NCI-H526 treated with DMSO at 0.1 percent for 48 hours (cell line): ENCODE results near the gene FMNL2.

Experiments used
- DNase-seq: peaks from one replicate; lab custom pipeline; 2025; lab: John Stamatoyannopoulos, UW

The FMNL2 gene

GRCh38 chr2:152402780-152403759 lies 68.1 kb downstream of the FMNL2 start:
- DNase-seq: no peak

- DNase-seq: no peak
Observed at GRCh38 chr2:152405206-152406118, 70.5 kb downstream of the FMNL2 start.

- DNase-seq: no peak
Observed at GRCh38 chr2:152406119-152406835, 71.3 kb downstream of the FMNL2 start.

DNA sequence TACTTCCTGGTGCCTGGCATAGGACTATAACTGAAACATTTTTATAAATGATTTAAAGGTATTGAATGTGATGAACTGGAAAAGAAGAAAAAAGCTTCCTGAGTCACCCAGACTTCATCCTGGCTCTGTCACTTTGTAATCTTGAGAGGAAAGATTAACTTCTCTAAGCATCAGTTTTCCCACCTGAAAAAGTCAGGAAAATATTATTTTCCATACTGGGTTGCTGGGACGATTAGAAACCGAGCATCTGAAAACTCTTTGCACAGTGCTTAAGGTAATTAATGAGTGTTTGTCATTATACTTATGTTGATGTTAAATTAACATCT lies 71.8 kb downstream of the FMNL2 start:
- no peak for DNase-seq

DNA sequence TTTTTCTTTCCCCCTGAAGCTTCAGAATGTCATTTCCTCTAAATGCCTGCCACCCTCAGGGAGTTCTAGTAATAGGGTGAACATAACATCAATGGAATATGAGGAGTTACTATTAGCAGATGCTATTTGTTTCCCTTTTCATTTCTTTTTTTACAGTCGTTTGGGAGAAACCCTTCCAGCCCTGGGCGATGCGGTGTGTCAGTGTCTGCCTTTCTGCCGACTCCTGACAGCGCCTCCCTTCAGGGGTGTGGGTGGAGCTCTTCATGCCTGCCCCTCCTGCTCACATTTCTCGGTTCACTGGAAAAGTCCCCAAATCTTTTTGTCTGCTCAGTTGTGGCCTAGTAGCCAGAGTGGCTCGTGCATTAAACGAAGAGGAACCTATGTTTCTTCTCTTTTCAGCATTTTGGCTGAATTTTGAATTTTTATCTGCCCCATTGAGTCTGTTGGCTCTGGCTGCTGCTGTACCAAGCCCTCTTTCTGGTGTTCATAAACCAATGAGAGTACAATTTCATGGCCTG lies 72.3 kb downstream of the FMNL2 start:
- no peak for DNase-seq

- no peak for DNase-seq
Observed at GRCh38 chr2:152407806-152408205, 72.8 kb downstream of the FMNL2 start.

DNA sequence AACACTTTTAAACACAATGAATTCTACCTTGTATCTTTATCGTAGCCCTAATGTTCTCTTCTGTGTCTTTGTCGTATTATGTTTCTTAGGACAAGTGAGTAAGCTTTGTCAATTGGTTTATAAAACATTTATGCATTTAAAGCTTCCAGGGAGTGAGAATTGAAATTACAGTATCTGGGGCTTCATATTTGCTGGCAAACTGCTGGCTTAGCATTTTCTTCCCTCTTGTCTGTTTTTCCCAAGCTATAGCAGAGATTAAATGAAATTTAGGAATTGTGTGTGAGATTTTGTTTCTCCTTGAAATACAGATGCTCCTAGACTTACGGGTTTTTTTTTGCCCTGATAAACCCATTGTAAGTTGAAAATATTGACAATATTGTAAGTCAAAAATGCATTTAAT lies 73.3 kb downstream of the FMNL2 start:
- no peak for DNase-seq

GRCh38 chr2:152409386-152410164 lies 74.6 kb downstream of the FMNL2 start:
- DNase-seq: no peak

DNA sequence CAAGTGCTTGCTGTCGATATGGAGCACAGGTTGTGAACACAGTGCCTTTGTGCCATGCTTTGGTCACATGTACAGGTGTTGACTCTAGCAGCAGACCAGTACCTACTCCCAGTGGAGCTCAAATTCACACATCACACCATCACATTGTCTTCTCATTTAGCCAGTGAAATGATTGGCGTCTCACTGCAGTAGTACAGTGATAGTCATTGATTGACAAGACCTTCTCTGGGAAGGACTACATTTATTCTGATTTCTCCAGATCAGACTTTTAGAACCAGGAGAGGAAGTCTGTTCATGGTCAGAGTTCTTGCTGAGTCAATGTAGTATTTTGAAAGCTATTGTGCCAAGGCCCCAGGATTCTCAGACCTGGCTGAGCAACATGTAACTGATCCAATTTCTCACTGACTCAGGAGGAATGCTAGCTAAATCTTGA lies 75.2 kb downstream of the FMNL2 start:
- no peak for DNase-seq

DNA sequence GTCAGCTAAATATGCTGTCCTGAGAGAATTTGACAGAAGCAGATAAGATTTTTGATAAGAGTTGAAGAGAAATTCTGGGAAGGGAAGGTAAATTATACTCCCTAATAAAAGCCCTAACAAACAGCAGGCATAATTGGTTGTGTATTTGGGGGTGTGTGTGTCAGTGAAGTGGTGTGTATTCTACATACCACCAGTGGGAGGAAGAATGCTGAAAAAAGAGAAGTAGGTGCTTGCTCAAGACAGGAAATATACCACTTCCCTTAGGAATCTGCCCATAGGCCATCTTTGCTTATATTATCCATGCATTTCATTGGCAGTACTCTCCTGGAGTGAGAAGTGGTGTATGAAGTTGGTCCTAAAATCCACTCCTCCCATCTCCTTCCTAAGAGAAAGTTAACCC lies 76.2 kb downstream of the FMNL2 start:
- DNase-seq: no peak

- no peak for DNase-seq
Observed at GRCh38 chr2:152413228-152414030, 78.5 kb downstream of the FMNL2 start.

DNA sequence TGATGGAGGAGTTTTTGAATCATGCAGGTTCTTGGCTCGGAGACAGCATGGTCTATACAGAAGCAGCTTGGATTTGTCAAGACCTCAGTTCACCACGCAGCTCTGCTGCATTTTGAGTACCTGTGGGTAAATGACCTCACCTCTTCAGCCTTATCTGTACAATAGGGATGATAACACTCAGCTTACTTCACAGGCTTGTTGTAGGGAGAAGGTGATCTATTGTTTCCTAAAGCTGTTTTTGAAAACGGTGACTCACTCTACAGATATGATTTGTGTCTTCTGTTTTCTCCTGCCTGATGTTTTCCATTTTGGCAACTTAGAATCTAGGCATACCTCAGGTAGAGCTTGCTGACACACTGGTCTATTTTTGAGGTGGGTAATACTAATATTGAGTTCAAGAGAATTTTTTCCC lies 80.3 kb downstream of the FMNL2 start:
- DNase-seq: no peak

DNA sequence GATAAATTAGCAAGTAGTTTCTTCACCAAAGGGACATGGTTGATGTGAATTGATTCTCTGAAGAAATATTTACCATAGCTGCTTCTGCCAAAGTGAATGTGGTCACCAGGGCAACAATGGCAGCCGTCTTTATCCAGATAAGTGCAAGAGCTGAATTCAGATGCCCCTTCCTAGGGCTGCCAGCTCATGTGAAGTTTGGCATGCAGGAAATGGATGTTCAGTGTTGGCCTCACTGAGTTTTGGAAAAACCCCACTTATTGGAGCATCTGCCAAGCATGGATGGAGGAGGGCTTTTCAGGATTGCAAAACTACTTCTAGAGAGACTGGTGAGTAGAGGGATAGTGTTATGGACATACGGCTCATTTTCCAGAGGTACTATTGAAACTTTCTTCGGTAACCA lies 80.8 kb downstream of the FMNL2 start:
- DNase-seq: no peak

- DNase-seq: no peak
Observed at GRCh38 chr2:152418688-152419087, 83.7 kb downstream of the FMNL2 start.

DNA sequence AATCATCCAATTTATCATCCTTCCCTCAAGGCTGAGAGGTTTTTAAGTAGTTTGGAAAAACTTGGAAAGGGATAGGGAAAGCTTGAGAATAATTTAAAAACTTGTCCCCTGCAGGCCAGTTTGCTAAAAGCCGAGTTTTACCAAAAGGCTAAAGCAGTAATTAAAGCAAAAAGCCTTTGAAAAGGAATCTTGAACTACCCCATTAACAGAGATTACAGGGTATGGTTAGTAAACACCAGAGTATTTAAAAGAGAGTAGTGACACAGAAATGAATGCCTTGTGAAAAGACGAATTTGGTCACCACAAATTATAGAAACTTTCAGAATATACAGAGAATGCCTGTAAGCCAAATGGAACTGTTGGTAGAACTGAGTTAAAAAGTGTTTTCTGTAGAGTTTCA lies 85.0 kb downstream of the FMNL2 start:
- DNase-seq: no peak

DNA sequence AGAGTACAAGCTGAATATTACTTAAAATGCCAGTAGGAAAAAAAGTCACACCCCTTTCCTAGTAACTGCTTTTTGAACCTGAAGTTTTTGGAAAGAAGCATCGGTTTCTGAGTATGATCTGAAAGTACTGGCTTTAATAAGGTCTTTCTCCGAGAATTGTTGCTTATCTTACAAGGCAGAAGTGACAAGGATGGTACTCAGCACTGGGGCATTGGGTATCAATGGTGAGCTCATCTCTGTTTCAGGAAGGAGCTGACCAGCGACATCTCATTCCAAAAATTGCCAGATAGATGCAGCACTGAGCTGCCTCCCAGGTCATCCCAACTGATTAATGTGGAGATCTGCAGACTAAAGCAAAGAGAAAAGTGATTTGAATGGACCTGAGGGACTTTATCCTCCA lies 85.4 kb downstream of the FMNL2 start:
- DNase-seq: no peak

DNA sequence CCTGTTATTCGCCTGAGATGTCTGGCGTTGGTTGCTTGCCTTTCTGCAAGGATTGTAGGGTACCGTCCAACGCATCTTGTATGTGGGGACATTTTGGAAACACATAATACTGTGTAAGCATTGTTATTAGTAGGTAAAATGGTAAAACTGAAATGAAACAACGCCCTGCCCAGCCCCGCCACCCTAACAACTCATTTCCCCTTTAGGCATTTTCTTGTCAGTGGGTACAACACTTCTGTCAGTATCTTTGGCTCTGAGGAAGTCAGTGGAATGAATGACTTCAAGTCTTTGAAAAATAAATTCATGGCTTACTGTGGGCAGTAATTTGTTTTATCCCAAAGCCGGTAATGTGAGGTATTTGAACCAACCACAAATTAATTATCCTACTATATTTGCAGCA lies 86.0 kb downstream of the FMNL2 start:
- no peak for DNase-seq

DNA sequence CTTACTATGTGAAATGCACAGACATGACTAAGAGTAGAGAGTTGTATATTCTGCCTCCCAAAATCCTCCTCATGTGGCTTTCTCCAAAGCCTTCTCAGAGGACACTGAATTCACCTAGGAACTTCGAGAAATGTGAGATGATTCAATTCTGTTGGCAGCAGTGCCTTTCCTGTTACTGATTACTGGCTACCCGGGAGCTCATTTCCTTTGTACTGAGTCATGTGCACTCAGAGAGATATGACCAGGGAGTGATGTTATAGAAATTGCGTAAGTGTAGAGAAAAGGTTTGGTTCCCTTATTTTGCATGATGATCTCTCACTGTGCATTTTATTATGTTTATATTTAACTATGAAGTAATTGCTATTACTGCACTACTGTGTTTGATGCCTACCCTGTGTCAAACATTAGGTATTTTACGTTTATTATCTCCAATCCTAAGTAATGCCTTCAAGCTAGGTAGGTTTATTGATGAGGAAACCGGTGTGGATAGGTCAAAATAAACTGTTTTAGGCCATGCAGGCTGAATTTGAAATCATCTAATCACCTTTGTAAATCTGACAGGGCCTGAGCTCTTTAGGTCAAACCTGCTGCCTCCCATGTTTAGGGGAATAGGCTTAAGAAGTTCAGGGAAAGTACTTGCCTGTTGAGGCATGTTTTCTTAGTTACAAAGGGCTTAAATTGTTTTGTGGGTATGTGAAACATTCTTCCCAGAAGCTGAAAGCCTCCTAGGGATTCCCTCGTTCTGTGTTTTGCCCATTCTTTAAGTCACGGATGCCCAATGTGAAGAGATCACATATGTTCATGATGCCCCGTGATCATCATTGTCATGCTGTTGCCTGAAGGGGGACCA lies 86.8 kb downstream of the FMNL2 start:
- no peak for DNase-seq

DNA sequence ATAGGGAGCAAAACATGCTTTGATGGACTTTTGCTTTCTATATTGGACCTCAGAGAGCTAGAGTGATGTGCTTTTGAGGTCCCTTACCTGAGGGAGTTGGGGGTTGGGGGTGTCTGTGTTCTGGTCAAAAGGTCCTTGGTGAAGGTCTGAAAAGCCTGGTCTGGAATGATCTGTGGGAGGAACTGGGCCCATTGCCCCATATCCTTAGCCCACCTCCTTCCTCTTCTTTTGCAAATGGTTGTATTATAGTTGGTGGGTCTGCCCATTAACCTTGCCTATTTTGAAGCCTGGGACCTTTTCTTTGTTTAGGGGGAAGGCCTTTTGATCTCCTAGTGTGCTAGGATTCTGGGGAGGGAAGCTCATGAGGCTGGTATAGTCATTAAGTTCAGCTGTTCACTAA lies 88.7 kb downstream of the FMNL2 start:
- DNase-seq: no peak
